HUES64 (cell line): ENCODE results near the gene SLC6A17. TPM values are rescaled to one million over a fixed set of nuclear protein-coding genes. Genes with fewer than 3 reads are reported as not detected.

Experiments
- H3K27ac ChIP-seq: 2 replicates; pipeline ENCODE4 v1.7.0; 2013; ENCODE audit warnings: low read depth, low read length, inconsistent platforms
- H3K27me3 ChIP-seq: 2 replicates; pipeline ENCODE4 v1.6.1; 2013; ENCODE audit warnings: mild to moderate bottlenecking, low read length; ENCODE audit not compliant: insufficient read depth
- H3K36me3 ChIP-seq: 2 replicates; pipeline ENCODE4 v1.6.1; 2013; ENCODE audit warnings: mild to moderate bottlenecking, low read length; ENCODE audit not compliant: insufficient read depth
- H3K4me1 ChIP-seq: 2 replicates; pipeline ENCODE4 v1.6.1; 2013; ENCODE audit warnings: mild to moderate bottlenecking, low read length, moderate library complexity; ENCODE audit not compliant: insufficient read depth
- H3K4me3 ChIP-seq: 2 replicates; pipeline ENCODE4 v1.5.1; 2013; ENCODE audit warnings: mild to moderate bottlenecking, low read length, moderate library complexity
- H3K9ac ChIP-seq: 2 replicates; pipeline ENCODE4 v1.6.1; 2013; ENCODE audit warnings: mild to moderate bottlenecking, low read depth, low read length
- H3K9me3 ChIP-seq: 2 replicates; pipeline ENCODE4 v1.6.1; 2013; ENCODE audit warnings: low read depth, low read length; ENCODE audit not compliant: insufficient read depth
- WGBS: fragments of 150-250, 120-280 bp; methylation state at CpG from one replicate; pipeline ENCODE4 v1.1.7; 2013; ENCODE audit warnings: missing lambda C conversion rate; 5-methylcytosine and 5-hydroxymethylcytosine counted together
- polyA plus RNA-seq, 2 experiments: library from polyadenylated mRNA; stranded (reverse); fragments of 50-300 nt; gene quantifications; one replicate each; pipeline ENCODE4 v1.2.3, GENCODE V29; 2013

The SLC6A17 gene
- 0.20 TPM for polyA plus RNA-seq (2013, experiment 1 of 2)
- polyA plus RNA-seq (2013, experiment 2 of 2) = 0.06 TPM

DNA sequence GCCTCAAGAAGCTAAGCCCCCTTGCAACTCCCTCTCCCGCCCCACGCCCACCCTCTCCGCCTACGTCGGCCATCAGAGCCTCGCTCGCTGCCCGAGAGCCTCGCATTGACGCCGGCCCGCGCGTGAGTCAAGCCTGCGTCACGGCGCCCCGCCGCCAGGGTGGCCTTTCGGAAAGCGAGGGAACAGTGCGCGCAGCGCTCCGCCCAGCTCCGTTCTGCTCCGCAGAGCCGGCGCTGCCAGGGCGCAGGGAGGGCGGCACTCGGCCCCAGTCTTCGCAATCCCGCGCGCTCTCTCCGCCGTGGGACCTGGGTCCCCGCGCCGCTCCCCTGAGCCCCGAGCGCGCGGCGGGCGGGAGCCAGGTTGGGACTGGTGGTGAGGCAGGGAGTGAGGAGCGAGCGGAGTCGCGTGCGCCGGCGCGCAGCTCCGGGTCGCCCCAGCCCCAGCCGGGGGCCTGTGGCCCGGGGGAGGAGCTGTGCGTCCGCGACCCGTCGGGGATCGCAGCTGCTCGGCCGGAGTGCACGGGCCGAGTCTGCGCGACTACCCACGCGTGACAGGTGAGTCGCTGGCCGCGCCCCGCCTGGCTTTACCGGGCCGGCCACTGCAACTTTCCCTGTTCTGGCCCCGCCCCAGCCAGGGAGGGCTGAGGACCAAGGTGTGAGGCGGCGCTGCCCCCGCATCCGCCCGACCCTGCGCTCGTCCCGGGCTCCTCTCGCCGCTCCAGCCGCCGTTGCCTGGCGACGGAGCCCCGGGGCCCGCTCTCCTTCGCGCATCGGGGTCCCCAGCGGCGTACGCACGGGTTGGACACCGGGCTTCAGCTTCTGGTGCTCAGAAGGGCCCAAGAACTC lies at the start of gene SLC6A17:
SLC6A17 (plus strand) TSS at position 165 of the 845 bp plus-strand sequence. CDS start 16,436 bp downstream, outside the sequence.
- Histone ChIP-seq H3K4me3 (peak within 1 kb of the TSS; percentile 48), H3K36me3 (no peaks in the 10 kb centered on the region), H3K27ac (no peak within 1 kb of the TSS), H3K9ac (peak within 1 kb of the TSS; percentile 9; the same call in 1 of the 2 replicates), H3K9me3 (no peaks in the 10 kb centered on the region), H3K4me1 (no peaks in the 10 kb centered on the region), H3K27me3 (peaks cover 100% of the 10 kb centered on the region)
- under 1% methylated on average over 104 of the region's 104 CpGs for WGBS

GRCh38 chr1:110102081-110102480 lies 48.2 kb upstream of the SLC6A17 start:
- no peaks in the 10 kb centered on the region for H3K9me3 ChIP-seq
- no peaks in the 10 kb centered on the region for H3K4me1 ChIP-seq
- H3K27ac ChIP-seq = no peak overlapping the region
- no peak overlapping the region for H3K4me3 ChIP-seq
- no peaks in the 10 kb centered on the region for H3K36me3 ChIP-seq
- H3K9ac ChIP-seq = no peak overlapping the region
- no peaks in the 10 kb centered on the region for H3K27me3 ChIP-seq
- 88% methylated on average over 6 of the region's 7 CpGs for WGBS

DNA sequence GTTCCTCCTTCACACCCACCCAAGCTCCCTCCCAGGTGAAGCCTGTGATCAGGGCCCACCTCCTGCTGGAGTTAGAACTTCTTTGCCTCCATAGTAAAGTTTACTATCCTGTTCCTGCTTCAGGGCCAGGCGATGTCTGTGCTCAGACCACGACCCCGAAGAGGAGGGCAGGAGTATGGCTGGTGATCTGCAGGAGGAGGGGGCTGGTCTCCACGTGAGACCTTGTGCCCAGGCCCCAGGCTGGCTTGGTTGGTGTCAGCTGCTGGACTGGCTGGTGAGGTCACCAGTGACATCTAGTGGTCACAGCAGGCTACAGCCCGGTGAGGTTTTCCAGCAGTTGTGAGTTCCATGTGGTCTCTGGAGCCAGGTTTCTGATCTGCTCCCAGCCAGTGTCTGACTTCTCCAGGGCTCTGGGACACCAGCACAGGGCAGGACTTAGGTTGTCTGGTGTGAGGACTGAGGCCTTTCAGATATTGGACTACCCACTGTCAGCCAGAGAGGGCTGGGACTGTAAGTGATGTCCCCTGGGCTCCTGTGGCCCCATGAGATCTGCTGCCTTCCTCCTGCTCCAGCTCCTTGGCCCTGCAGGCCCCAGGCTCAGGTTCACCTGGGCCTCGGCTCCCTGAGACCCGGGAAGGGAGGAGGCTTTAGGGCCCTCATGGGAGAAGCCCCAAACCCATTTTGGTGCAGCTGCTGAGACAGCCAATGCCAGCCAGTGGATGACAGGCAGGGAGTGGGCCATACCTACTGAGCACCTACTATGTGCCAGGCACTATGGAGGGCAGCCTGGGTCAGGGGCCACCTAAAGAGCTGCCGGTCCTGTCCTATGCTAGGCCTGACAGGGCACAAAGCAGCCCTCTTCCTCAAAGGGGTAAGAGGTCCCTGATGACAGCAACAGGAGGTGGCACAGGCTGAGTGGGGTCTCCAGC lies 44.0 kb upstream of the SLC6A17 start:
- Histone ChIP-seq H3K27ac (no peak overlapping the region), H3K27me3 (no peaks in the 10 kb centered on the region)
- 37% methylated on average over 8 of the region's 8 CpGs for WGBS

GRCh38 chr1:110107867-110108469 lies 42.3 kb upstream of the SLC6A17 start:
- Histone ChIP-seq H3K27ac (no peak overlapping the region), H3K4me3 (no peak overlapping the region), H3K9me3 (no peaks in the 10 kb centered on the region), H3K36me3 (no peaks in the 10 kb centered on the region), H3K27me3 (no peaks in the 10 kb centered on the region), H3K4me1 (no peaks in the 10 kb centered on the region), H3K9ac (no peak overlapping the region)
- WGBS = 76% methylated on average over 7 of the region's 7 CpGs

More for the DNA sequence above, 44.0 kb upstream of the SLC6A17 start:
- no peak overlapping the region for H3K9ac ChIP-seq
- H3K9me3 ChIP-seq = no peaks in the 10 kb centered on the region
- no peaks in the 10 kb centered on the region for H3K36me3 ChIP-seq
- H3K4me1 ChIP-seq = no peaks in the 10 kb centered on the region
- no peak overlapping the region for H3K4me3 ChIP-seq

DNA sequence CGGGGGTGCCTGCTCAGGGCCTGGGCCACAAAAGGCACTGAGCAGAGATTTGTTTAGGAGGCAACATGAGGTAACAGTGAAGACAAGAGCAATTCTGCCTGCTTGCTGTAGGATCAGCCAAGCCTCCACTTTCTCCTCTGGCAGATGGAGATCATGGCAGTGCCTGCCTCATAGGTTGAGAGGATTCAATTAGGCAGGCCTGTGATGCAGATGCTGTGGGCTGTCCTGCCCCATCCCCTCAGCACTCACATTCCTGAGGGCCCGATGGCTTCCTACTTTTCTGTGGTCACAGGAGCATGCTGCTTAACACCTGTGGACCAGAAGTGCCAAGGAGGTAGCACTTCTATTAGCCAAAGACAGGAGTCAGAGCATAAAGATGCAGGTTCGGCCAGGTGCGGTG lies 39.2 kb upstream of the SLC6A17 start:
- 88% methylated on average over 4 of the region's 4 CpGs for WGBS
- H3K4me1 ChIP-seq = no peaks in the 10 kb centered on the region

DNA sequence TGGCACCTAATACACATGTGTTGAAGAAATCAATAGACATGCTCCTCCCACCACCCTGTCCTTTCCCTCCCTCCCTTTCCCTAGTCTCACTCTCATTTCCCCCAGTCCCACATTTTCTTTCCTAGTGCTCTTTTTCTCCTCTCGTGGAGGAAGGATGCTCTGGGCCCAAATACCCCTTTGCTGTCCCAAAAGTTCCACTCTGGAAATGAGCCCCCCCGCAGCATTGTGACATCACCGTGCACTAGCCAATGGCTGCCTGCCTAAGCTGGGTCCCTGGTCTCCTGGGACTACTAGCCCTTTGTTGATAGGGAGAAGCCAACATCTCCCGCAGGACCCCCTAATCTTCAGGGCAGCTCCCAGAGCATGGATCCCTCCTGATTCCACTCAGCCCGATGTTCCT lies 38.2 kb upstream of the SLC6A17 start, which contains the start of gene UBL4B:
UBL4B (plus strand) TSS at position 301 of the 400 bp plus-strand sequence; CDS start at position 393, 92 bp downstream.
- Histone ChIP-seq H3K36me3 (no peaks in the 10 kb centered on the region), H3K4me3 (no peak within 1 kb of the TSS), H3K4me1 (no peaks in the 10 kb centered on the region), H3K9ac (no peak within 1 kb of the TSS), H3K9me3 (no peaks in the 10 kb centered on the region), H3K27ac (no peak within 1 kb of the TSS), H3K27me3 (no peaks in the 10 kb centered on the region)
- WGBS = 94% methylated on average over 5 of the region's 5 CpGs

More for the DNA sequence above, 39.2 kb upstream of the SLC6A17 start:
- no peaks in the 10 kb centered on the region for H3K27me3 ChIP-seq
- no peak overlapping the region for H3K4me3 ChIP-seq
- H3K36me3 ChIP-seq = no peaks in the 10 kb centered on the region
- H3K27ac ChIP-seq = no peak overlapping the region
- no peak overlapping the region for H3K9ac ChIP-seq
- no peaks in the 10 kb centered on the region for H3K9me3 ChIP-seq

- H3K4me1 ChIP-seq = no peaks in the 10 kb centered on the region
- 84% methylated on average over 9 of the region's 9 CpGs for WGBS
- no peak overlapping the region for H3K27ac ChIP-seq
- H3K9ac ChIP-seq = no peak overlapping the region
- H3K9me3 ChIP-seq = no peaks in the 10 kb centered on the region
- no peaks in the 10 kb centered on the region for H3K27me3 ChIP-seq
- no peak overlapping the region for H3K4me3 ChIP-seq
- no peaks in the 10 kb centered on the region for H3K36me3 ChIP-seq
These were observed 37.6 kb upstream of the SLC6A17 start for GRCh38 chr1:110112656-110113055.

GRCh38 chr1:110113551-110113950 lies 36.7 kb upstream of the SLC6A17 start:
- Histone ChIP-seq H3K27ac (no peak overlapping the region), H3K4me3 (no peak overlapping the region), H3K9me3 (no peaks in the 10 kb centered on the region), H3K9ac (no peak overlapping the region), H3K4me1 (no peaks in the 10 kb centered on the region), H3K36me3 (no peaks in the 10 kb centered on the region), H3K27me3 (no peaks in the 10 kb centered on the region)
- 78% methylated on average over 5 of the region's 5 CpGs for WGBS

- Histone ChIP-seq H3K27me3 (no peaks in the 10 kb centered on the region), H3K27ac (no peak overlapping the region), H3K9me3 (no peaks in the 10 kb centered on the region), H3K36me3 (no peaks in the 10 kb centered on the region), H3K4me3 (no peak overlapping the region), H3K9ac (no peak overlapping the region), H3K4me1 (no peaks in the 10 kb centered on the region)
- 92% methylated on average over 5 of the region's 5 CpGs for WGBS
These were observed 36.1 kb upstream of the SLC6A17 start for GRCh38 chr1:110114173-110114572.

DNA sequence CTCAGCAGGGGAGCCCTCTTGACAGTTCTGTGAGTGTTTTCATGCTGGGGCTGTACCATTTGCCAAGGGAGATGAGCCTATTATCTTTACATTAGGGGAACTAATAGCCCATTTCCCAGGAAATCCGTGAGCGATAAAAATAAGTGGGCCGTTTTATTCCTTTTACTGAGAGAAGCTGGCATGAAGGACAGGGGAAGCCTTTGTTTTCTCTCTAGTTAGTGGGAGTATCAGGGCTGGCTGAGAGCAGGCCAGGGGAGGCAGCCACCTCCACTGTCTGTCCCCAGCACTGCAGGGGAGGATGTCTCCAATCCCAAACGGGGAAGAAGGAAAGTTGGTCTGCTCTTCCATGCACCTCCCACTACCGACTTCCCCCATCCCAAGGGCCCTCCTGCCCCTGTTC lies 35.5 kb upstream of the SLC6A17 start:
- no peaks in the 10 kb centered on the region for H3K4me1 ChIP-seq
- H3K9me3 ChIP-seq = no peaks in the 10 kb centered on the region
- no peaks in the 10 kb centered on the region for H3K36me3 ChIP-seq
- H3K27ac ChIP-seq = no peak overlapping the region
- no peak overlapping the region for H3K9ac ChIP-seq
- H3K4me3 ChIP-seq = no peak overlapping the region
- WGBS = 54% methylated on average over 5 of the region's 5 CpGs
- H3K27me3 ChIP-seq = no peaks in the 10 kb centered on the region
